ENCODE measurements around the gene DACT3.

DACT3 gene, protein sequence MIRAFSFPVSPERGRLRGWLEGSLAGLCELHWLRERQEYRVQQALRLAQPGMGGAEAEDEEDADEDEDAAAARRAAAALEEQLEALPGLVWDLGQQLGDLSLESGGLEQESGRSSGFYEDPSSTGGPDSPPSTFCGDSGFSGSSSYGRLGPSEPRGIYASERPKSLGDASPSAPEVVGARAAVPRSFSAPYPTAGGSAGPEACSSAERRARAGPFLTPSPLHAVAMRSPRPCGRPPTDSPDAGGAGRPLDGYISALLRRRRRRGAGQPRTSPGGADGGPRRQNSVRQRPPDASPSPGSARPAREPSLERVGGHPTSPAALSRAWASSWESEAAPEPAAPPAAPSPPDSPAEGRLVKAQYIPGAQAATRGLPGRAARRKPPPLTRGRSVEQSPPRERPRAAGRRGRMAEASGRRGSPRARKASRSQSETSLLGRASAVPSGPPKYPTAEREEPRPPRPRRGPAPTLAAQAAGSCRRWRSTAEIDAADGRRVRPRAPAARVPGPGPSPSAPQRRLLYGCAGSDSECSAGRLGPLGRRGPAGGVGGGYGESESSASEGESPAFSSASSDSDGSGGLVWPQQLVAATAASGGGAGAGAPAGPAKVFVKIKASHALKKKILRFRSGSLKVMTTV

GRCh38 chr19:46661020-46661731 lies at the start of gene DACT3:
TSS of gene DACT3 (minus strand) at chr19:46661182. CDS start at chr19:46661064, 118 bp downstream.
- peak; percentile 100 for DNase-seq

GRCh38 chr19:46710687-46711086 lies 49.7 kb upstream of the DACT3 start:
- no peak for DNase-seq

DNA sequence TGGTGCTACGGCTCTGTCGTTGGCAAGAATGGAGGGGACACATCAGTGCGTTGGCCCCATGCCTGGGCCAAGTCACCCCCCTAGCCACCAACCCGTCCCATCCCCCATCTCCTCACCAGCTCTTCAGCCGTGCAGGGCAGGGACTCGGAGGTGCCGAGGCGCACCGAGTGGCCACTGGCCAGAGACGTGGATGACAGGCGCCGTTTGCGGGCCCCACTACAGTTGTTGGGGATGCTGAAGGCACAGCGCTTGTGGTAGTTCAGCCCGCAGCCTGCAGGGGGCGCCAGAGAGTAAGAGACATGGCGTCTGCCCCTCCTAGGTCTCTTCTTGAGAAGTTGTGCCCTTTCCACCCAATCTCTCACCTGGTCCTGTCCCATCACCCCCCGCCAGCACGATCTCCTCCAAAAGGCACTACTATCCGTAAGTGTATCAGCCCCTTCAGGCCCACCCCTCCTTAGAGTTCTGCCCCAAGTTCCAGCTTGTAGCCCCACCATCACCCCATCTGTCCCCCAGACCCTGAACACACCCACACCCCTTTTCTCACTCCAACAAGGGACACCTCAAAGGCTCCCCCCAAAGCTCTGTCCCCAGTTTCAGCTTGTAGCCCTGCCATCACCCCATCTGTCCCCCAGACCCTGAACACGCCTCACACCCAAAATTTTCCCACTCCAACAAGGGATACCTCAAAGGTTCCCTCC lies 43.5 kb upstream of the DACT3 start:
- DNase-seq, result peak; percentile 15

DNA sequence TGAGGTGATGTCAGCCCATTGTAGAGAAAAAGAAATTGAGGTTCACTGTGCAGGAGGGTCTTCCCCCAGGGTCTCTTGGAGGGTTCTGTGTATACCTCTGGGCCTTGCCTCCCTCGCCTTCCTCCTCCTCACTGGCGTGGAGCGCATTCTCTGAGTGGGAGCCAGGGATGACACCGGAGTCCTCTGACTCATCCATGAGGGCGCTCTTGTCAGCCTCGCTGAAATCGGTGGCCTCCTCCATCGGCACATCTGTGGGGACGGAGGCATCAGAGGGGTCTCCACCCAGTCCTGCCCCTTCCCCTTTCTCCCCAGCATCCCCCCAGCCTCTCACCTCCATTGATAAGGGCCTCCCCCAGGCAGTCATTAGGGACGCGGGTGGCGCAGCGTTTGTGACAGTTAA lies 39.7 kb upstream of the DACT3 start:
- DNase-seq, result no peak

GRCh38 chr19:46698395-46699321 lies 37.7 kb upstream of the DACT3 start:
- no peak for DNase-seq

DNA sequence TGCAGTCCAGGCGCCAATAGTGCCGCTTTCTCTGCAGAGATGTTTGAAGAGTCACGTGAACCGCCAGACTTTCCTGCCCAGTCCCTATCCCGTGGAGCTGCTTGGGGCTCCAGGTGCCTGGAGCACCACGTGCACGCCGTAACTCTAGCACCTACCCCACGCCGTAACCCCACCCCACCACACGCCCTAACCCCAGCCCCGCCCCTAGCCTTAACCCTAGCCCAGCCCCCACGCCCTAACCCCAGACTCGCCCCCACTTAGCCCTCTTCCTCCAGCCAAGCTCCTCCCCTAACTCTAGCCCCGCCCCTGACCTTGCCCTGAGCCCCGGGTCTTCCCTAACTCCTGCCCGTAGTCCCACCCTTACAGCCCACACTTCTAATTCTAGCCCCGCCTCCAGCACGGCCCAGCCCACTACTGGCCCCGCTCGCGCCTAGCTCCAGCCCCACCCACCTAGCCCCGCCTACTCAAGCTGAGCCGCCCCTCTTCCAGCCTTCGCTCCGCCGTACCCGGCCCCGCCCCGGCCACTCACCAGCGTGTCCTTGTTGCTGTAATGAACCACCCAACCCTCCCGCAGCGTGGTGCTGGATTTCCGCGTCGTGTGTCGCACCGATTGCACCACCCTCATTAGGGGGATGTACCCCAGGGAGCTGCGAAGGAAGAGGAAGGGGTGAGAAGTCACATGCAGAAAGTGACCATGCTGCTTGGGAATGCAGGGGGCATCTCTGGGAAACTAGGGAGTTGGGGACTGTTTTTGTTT lies 36.4 kb upstream of the DACT3 start:
- peak; percentile 86 for DNase-seq

GRCh38 chr19:46696866-46697203 lies 35.9 kb upstream of the DACT3 start:
- no peak for DNase-seq

GRCh38 chr19:46696052-46696451 lies 35.1 kb upstream of the DACT3 start:
- no peak for DNase-seq

GRCh38 chr19:46693760-46694159 lies 32.8 kb upstream of the DACT3 start:
- DNase-seq, result no peak

DNA sequence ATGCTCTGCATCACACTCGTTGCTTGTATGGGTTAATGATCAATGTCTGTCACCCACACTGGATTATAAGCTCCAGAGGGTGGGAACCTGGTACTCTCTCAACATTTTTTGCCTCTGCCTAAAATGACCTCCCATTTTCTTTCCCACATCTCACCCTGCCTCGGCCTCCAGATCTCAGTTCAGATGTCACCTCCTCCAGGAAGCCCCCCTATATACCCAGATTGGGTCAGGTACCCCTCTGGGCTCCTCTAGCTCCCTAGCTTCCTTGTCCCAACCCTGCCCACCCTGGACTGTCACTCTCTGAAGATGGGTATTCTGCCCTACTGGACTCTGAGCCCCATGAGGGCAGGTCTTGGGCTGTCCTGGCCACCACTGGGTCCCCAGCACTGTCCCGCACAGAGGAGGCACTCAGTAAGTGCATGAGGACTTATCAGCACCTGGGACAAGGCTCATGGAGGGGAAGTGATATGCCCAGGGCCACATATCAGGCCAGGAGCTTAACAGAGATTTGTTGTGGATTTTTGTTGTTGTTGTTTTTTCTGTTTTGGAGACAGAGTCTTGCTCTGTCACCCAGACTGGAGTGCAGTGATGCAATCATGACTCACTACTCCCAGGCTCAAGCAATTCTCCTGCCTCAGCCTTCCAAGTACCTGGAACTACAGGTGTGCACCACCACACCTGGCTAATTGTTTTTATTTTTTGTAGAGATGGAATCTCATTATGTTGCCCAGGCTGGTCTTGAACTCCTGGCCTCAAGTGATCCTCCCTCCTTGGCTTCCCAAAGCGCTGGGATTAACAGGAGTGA lies 32.1 kb upstream of the DACT3 start:
- DNase-seq, result no peak

DNA sequence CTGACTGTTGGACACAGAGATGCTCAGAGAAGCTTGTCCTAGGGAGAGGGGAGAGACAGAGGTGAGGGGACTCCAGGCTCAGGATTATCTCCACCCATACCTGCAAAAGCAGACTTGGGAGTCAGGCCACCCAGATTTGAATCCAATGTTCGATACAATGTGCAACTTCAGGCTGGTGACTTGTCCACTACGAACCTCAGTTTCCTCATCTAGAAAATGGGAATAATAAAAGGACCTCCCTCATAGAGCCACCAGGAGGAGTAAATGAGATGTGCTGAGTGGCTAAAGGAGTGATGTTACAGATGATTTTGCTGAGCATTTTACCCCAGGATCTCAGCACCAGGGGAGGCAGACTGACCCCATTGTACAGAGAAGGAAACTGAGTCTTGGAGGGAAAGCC lies 31.0 kb upstream of the DACT3 start:
- no peak for DNase-seq

- no peak for DNase-seq
Observed at GRCh38 chr19:46691104-46691503, 30.1 kb upstream of the DACT3 start.

- DNase-seq, result no peak
Observed at GRCh38 chr19:46689358-46689757, 28.4 kb upstream of the DACT3 start.

DNA sequence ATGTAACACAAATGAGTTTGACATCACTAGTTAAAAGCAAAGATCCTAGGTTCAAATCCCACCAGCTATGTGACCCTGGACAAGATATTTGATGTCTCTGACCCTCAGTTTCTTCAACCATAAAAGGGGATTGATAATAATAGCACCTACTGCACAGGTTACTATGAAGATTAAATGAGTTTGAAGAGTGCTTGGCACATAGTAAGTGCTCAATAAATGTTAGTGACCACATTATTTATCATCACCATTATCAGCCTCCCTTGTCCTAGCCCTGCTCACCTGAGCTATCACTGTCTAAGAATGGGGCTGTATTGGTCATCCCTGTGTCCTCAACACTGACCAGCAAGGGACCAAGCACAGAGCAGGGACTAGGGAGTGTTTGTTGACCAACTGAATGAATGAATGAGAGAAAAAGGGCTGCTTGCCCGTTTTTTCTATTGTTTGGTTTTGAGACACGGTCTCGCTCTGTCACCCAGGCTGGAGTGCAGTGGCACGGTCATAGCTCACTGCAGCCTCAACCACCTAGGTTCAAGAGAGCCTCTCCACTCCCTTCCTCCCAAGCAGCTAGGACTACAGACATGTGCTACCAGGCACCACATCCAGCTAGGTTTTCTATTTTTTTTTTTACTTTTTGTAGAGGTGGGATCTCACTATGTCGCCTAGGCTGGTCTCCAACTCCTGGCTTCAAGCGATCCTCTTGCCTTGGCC lies 26.6 kb upstream of the DACT3 start:
- no peak for DNase-seq

GRCh38 chr19:46685189-46685588 lies 24.2 kb upstream of the DACT3 start:
- DNase-seq, result no peak

DNA sequence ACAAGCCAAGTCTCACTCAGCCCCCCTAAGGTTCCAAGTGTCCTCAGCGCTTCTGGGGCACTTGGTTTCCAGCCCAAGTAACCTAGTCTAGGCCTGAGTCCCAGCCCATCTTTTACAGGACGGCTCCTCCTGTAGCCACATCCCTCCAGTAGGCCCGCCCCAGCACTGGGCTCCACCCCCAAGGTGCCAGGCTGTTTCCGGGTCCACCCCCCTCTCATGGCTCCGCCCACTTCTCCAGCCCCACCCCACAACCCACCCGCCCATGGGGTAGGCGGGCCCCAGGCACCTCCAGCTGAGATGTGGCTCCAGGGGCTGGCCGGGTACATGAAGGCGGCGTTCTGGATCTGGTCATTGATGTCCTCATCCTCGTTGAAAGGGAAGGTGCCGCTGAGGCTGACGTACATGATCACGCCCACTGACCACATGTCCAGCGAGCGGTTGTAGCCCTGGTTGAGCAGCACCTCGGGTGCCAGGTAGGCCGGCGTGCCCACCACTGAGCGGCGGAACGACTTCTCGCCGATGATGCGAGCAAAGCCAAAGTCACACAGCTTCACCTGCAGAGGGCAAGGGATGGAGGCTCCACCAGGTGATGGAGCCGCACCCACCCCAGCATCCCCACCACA lies 17.2 kb upstream of the DACT3 start:
- no peak for DNase-seq

GRCh38 chr19:46674416-46675178 lies 13.6 kb upstream of the DACT3 start:
- DNase-seq, result no peak

- DNase-seq, result no peak
Observed at GRCh38 chr19:46670813-46671212, 9.8 kb upstream of the DACT3 start.

DNA sequence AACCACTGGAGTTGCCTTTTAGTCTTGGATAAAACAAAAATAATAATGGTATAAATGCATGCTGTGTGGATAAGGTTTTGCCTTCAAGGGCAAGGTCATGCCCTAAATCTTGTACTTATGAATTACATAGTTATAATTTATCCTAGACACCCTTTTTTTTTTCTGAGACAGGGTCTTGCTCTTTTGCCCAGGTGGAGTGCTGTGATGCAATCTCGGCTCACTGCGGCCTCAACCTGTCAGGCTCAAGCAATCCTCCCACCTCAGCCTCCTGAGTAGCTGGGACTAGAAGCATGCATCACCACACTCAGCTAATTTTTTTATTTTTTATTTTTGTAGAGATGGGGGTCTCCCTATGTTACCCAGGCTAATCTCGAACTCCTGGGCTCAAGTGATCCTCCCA lies 7.7 kb upstream of the DACT3 start:
- DNase-seq, result no peak
